ENCODE data around the gene TNS1. TPM values are rescaled to one million over a fixed set of nuclear protein-coding genes. Genes with fewer than 3 reads are reported as not detected.

TNS1 gene
- total RNA-seq, 1 experiment from 2014 or later, result 4.5 TPM

- no peak for TF ChIP-seq ZNF281 (CRISPR knock-in tag; IDR thresholded peaks at IDR 0.05)
- TF ChIP-seq GRHL2 (CRISPR knock-in tag; IDR thresholded peaks at IDR 0.05; ENCODE audit: insufficient replicate concordance, severe bottlenecking), result no peak
- no peak for TF ChIP-seq ZNF138 (CRISPR knock-in tag; conservative IDR thresholded peaks at IDR 0.05)
- no peak for TF ChIP-seq AR (CRISPR knock-in tag; IDR thresholded peaks at IDR 0.05)
- TF ChIP-seq ATF6 (CRISPR knock-in tag; IDR thresholded peaks at IDR 0.05), result no peak
- no peak for TF ChIP-seq GTF2I (CRISPR knock-in tag; conservative IDR thresholded peaks at IDR 0.05)
- no peak for TF ChIP-seq SP1 (CRISPR knock-in tag; conservative IDR thresholded peaks at IDR 0.05)
- TF ChIP-seq MYBL2 (CRISPR knock-in tag; IDR thresholded peaks at IDR 0.05), result no peak
- no peak for TF ChIP-seq ZNF512 (CRISPR knock-in tag; IDR thresholded peaks at IDR 0.05; ENCODE audit: borderline replicate concordance)
- no peak for TF ChIP-seq ZNF396 (CRISPR knock-in tag; IDR thresholded peaks at IDR 0.05; ENCODE audit: borderline replicate concordance)
- TF ChIP-seq ATF1 (CRISPR knock-in tag; IDR thresholded peaks at IDR 0.05), result no peak
Observed at GRCh38 chr2:217801115-217801531, 201.7 kb downstream of the TNS1 start (continued).

- TF ChIP-seq CDX4 (CRISPR knock-in tag; IDR thresholded peaks at IDR 0.05; ENCODE audit: borderline replicate concordance), result no peak
- no peak for TF ChIP-seq IRF2 (CRISPR knock-in tag; IDR thresholded peaks at IDR 0.05; ENCODE audit: borderline replicate concordance, low read depth)
- no peak overlapping the region for H3K27ac Mint-ChIP-seq
- DNase-seq (ENCODE audit: low spot score), result peak; percentile 0
Observed at GRCh38 chr2:217800433-217801114, 202.2 kb downstream of the TNS1 start.

More at GRCh38 chr2:217800433-217801114, 202.2 kb downstream of the TNS1 start:
- no peaks in the 10 kb centered on the region for H3K36me3 Mint-ChIP-seq
- H3K27me3 Mint-ChIP-seq (ENCODE audit: low read depth), result no peaks in the 10 kb centered on the region
- peaks cover 3% of the 10 kb centered on the region for H3K4me1 Mint-ChIP-seq
- ChIA-PET CTCF (interaction anchor here (0.8 to 2.4 kb wide), 8 partner anchors 11 to 268 kb away, joined by 3 to 11 read pairs (median 6); partner anchors contain the start of gene RUFY4), POLR2A (no interaction called here)
- peaks cover 3% of the 10 kb centered on the region; the same call in 1 of the 2 replicates for H3K9me3 Mint-ChIP-seq
- ATAC-seq, result no peak
- no peak overlapping the region for H3K4me3 Mint-ChIP-seq

Measured in WTC11 (cell line).